GM23338 (cell line): Measurements from ENCODE around the gene EFEMP1. TPM values are rescaled to one million over a fixed set of nuclear protein-coding genes. Genes with fewer than 3 reads are reported as not detected.

Source experiments
- ATAC-seq: fragments of 200-7000 bp; cut with Tn5 transposase; 3 replicates; pipeline ENCODE4 v1.9.1; 2020
- DNase-seq: peaks from one replicate; pipeline ENCODE4 v3.0.0-alpha.2; 2015; ENCODE audit warnings: low spot score
- H2AFZ ChIP-seq: fragments of 200-600 bp; sonication (generic); 2 replicates; pipeline ENCODE4 v1.8.0; 2016; ENCODE audit warnings: antibody characterized with exemption, mild to moderate bottlenecking, moderate library complexity
- H3F3A ChIP-seq: fragments of 200-600 bp; sonication (generic); replicated peaks from 2 replicates; pipeline ENCODE4 v1.8.0; 2017; ENCODE audit warnings: antibody characterized with exemption, mixed run types, low read depth
- H3K27ac ChIP-seq: fragments of 200-600 bp; sonication (generic); 2 replicates; pipeline ENCODE4 v1.6.1; 2016; ENCODE audit warnings: low read depth
- H3K27me3 ChIP-seq: fragments of 200-600 bp; sonication (generic); 2 replicates; pipeline ENCODE4 v1.8.0; 2016; ENCODE audit warnings: mild to moderate bottlenecking, mixed run types, moderate library complexity; ENCODE audit not compliant: insufficient read depth
- H3K36me3 ChIP-seq: fragments of 200-600 bp; sonication (generic); 2 replicates; pipeline ENCODE4 v1.8.0; 2016; ENCODE audit warnings: mild to moderate bottlenecking; ENCODE audit not compliant: insufficient read depth
- H3K4me1 ChIP-seq: fragments of 200-600 bp; sonication (generic); 2 replicates; pipeline ENCODE4 v1.8.0; 2016; ENCODE audit warnings: mild to moderate bottlenecking, moderate library complexity; ENCODE audit not compliant: insufficient read depth
- H3K4me2 ChIP-seq: fragments of 200-600 bp; sonication (generic); 2 replicates; pipeline ENCODE4 v1.7.1; 2017; ENCODE audit warnings: mixed run types
- H3K4me3 ChIP-seq: fragments of 200-600 bp; sonication (generic); 2 replicates; pipeline ENCODE4 v1.6.1; 2016; ENCODE audit warnings: mixed run types
- H3K79me2 ChIP-seq: fragments of 200-600 bp; sonication (generic); replicated peaks from 2 replicates; pipeline ENCODE4 v1.8.0; 2017; ENCODE audit warnings: mild to moderate bottlenecking; ENCODE audit not compliant: insufficient read depth
- H3K9me2 ChIP-seq: fragments of 200-600 bp; sonication (generic); 2 replicates; pipeline ENCODE4 v1.8.0; 2017; ENCODE audit not compliant: insufficient read depth
- H4K20me1 ChIP-seq: fragments of 200-600 bp; sonication (generic); replicated peaks from 2 replicates; pipeline ENCODE4 v1.8.0; 2017; ENCODE audit warnings: mild to moderate bottlenecking; ENCODE audit not compliant: insufficient read depth
- H3K27ac Mint-ChIP-seq: 2 replicates; pipeline ENCODE4 v1.8.0; 2020; ENCODE audit warnings: inconsistent platforms, mild to moderate bottlenecking, moderate library complexity, mixed read lengths
- H3K27me3 Mint-ChIP-seq: 3 replicates; pipeline ENCODE4 v1.8.0; 2022; ENCODE audit warnings: low read depth, mild to moderate bottlenecking, moderate library complexity, mixed read lengths, inconsistent platforms; ENCODE audit not compliant: insufficient read depth, poor library complexity
- H3K36me3 Mint-ChIP-seq: 3 replicates; pipeline ENCODE4 v1.8.0; 2021; ENCODE audit warnings: low read depth, mild to moderate bottlenecking, inconsistent platforms, moderate library complexity, mixed read lengths
- H3K4me1 Mint-ChIP-seq: 3 replicates; pipeline ENCODE4 v1.8.0; 2020; ENCODE audit warnings: mild to moderate bottlenecking, inconsistent platforms, mixed read lengths
- H3K4me3 Mint-ChIP-seq: 3 replicates; pipeline ENCODE4 v1.8.0; 2021; ENCODE audit warnings: moderate library complexity, mild to moderate bottlenecking, inconsistent platforms, mixed read lengths
- H3K9me3 Mint-ChIP-seq: 3 replicates; pipeline ENCODE4 v1.8.0; 2020; ENCODE audit warnings: moderate library complexity, mild to moderate bottlenecking, inconsistent platforms, mixed read lengths
- CREB1 ChIP-seq: fragments of 250-450 bp; sonication (Bioruptor Pico); IDR thresholded peaks from 2 replicates; pipeline ENCODE4 v1.5.0; 2020; ENCODE audit warnings: low read depth, mild to moderate bottlenecking, moderate library complexity
- ETS1 ChIP-seq: IDR thresholded peaks from 2 replicates; pipeline ENCODE4 v1.6.1; 2016; ENCODE audit warnings: antibody characterized with exemption
- EZH2 ChIP-seq: fragments of 200-600 bp; sonication (generic); IDR thresholded peaks from one replicate; pipeline ENCODE4 v1.8.0; 2017; ENCODE audit warnings: antibody characterized with exemption, mild to moderate bottlenecking, low read depth; ENCODE audit not compliant: unreplicated experiment
- EZH2phosphoT487 ChIP-seq: fragments of 200-600 bp; sonication (generic); IDR thresholded peaks from one replicate; pipeline ENCODE4 v1.8.1; 2018; ENCODE audit warnings: antibody characterized with exemption; ENCODE audit not compliant: unreplicated experiment
- JUNB ChIP-seq: IDR thresholded peaks from one replicate; pipeline ENCODE4 v1.6.1; 2016; ENCODE audit warnings: antibody characterized with exemption; ENCODE audit not compliant: unreplicated experiment
- NANOG ChIP-seq: IDR thresholded peaks from 2 replicates; pipeline ENCODE4 v1.6.1; 2016; ENCODE audit warnings: antibody characterized with exemption, borderline replicate concordance
- POLR2AphosphoS5 ChIP-seq: IDR thresholded peaks from 2 replicates; pipeline ENCODE4 v1.6.1; 2016; ENCODE audit warnings: antibody characterized with exemption, low read depth
- STAT1 ChIP-seq: IDR thresholded peaks from one replicate; pipeline ENCODE4 v1.6.1; 2016; ENCODE audit warnings: antibody characterized with exemption; ENCODE audit not compliant: unreplicated experiment
- ZNF114 ChIP-seq: fragments of 250-450 bp; sonication (Bioruptor Pico); IDR thresholded peaks from 2 replicates; pipeline ENCODE4 v1.5.0; 2020; ENCODE audit warnings: mild to moderate bottlenecking, moderate library complexity
- ZNF331 ChIP-seq: fragments of 250-450 bp; sonication (Bioruptor Pico); IDR thresholded peaks from 2 replicates; pipeline ENCODE4 v1.5.0; 2020; ENCODE audit warnings: low read depth, mild to moderate bottlenecking, moderate library complexity
- polyA plus RNA-seq: library from polyadenylated mRNA; unstranded; fragments of >200 nt; fragmentation: Nextera tagmentation; extraction: Ambion mirVana; gene quantifications from 2 replicates; pipeline ENCODE4 v1.2.1, GENCODE V29; 2016
- total RNA-seq: library from RNA; depleted of rRNA; stranded (reverse); fragments of >200 nt; shearing (Covaris generic); gene quantifications from 2 replicates; pipeline ENCODE4 v1.2.3, GENCODE V29; 2014
- TF ChIP-seq, protein P1 (sequence below): IDR thresholded peaks from one replicate; pipeline ENCODE4 v1.6.1; 2018; ENCODE audit warnings: antibody characterized with exemption; ENCODE audit not compliant: unreplicated experiment
- TF ChIP-seq, protein P2 (sequence below), 2 experiments: fragments of 200-600 bp in 1 of 2; sonication (generic) in 1 of 2; conservative IDR thresholded peaks; 2 replicates each; pipeline versions ENCODE4 v1.5.1 to v1.6.1; 2016 to 2017; ENCODE audit warnings: antibody characterized with exemption in 2 of 2, low read depth in 2 of 2, mild to moderate bottlenecking in 2 of 2, moderate library complexity in 1 of 2
- TF ChIP-seq, protein P3 (sequence below): fragments of 250-450 bp; sonication (Bioruptor Pico); IDR thresholded peaks from 2 replicates; pipeline ENCODE4 v1.5.0; 2020; ENCODE audit warnings: mild to moderate bottlenecking, moderate library complexity

The EFEMP1 gene
- total and polyA plus RNA-seq, 2 experiments from 2014 or later = 12.6 to 22.5 TPM

DNA sequence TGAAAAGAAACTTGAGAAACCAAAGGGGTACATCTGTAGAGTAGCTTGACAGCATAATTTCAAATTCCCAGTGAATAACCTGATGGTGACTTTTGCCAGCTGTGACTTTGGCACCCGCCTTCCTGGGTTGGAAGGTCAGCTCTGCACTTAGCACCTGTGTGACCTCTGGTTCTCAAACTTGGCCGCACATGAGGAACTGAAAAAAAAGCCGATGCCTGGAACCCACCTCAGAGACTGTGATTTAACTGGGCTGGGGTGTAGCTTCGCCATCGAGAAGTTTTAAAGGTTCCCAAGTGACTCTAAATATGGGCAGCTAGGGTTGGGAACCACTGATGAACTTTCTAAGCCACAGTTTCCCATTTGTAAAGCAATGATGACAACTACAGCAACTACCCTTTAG is 6.5 kb downstream of the EFEMP1 start:
- Mint-ChIP-seq H3K27ac (no peak overlapping the region), H3K9me3 (no peaks in the 10 kb centered on the region), H3K4me1 (peaks cover 9% of the 10 kb centered on the region), H3K27me3 (no peaks in the 10 kb centered on the region), H3K36me3 (no peaks in the 10 kb centered on the region), H3K4me3 (no peak overlapping the region)
- Histone ChIP-seq H3F3A (no peaks in the 10 kb centered on the region), H3K79me2 (no peaks in the 10 kb centered on the region), H3K27ac (no peak overlapping the region), H3K27me3 (peaks cover 11% of the 10 kb centered on the region), H3K36me3 (no peaks in the 10 kb centered on the region), H3K4me3 (no peak overlapping the region), H3K9me2 (no peaks in the 10 kb centered on the region), H3K4me1 (peaks cover 8% of the 10 kb centered on the region), H4K20me1 (no peaks in the 10 kb centered on the region; the same call in 1 of the 2 replicates), H2AFZ (no peak overlapping the region), H3K4me2 (no peak overlapping the region)
- no peak for ATAC-seq
- TF ChIP-seq, protein P1, sequence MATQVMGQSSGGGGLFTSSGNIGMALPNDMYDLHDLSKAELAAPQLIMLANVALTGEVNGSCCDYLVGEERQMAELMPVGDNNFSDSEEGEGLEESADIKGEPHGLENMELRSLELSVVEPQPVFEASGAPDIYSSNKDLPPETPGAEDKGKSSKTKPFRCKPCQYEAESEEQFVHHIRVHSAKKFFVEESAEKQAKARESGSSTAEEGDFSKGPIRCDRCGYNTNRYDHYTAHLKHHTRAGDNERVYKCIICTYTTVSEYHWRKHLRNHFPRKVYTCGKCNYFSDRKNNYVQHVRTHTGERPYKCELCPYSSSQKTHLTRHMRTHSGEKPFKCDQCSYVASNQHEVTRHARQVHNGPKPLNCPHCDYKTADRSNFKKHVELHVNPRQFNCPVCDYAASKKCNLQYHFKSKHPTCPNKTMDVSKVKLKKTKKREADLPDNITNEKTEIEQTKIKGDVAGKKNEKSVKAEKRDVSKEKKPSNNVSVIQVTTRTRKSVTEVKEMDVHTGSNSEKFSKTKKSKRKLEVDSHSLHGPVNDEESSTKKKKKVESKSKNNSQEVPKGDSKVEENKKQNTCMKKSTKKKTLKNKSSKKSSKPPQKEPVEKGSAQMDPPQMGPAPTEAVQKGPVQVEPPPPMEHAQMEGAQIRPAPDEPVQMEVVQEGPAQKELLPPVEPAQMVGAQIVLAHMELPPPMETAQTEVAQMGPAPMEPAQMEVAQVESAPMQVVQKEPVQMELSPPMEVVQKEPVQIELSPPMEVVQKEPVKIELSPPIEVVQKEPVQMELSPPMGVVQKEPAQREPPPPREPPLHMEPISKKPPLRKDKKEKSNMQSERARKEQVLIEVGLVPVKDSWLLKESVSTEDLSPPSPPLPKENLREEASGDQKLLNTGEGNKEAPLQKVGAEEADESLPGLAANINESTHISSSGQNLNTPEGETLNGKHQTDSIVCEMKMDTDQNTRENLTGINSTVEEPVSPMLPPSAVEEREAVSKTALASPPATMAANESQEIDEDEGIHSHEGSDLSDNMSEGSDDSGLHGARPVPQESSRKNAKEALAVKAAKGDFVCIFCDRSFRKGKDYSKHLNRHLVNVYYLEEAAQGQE = no peak
- TF ChIP-seq STAT1 (no peak), ZNF114 (CRISPR knock-in tag) (no peak), POLR2AphosphoS5 (no peak), EZH2phosphoT487 (no peak), EZH2 (no peak), NANOG (no peak), ETS1 (no peak), ZNF331 (CRISPR knock-in tag) (no peak), CREB1 (no peak), JUNB (no peak)
- TF ChIP-seq, protein P2, sequence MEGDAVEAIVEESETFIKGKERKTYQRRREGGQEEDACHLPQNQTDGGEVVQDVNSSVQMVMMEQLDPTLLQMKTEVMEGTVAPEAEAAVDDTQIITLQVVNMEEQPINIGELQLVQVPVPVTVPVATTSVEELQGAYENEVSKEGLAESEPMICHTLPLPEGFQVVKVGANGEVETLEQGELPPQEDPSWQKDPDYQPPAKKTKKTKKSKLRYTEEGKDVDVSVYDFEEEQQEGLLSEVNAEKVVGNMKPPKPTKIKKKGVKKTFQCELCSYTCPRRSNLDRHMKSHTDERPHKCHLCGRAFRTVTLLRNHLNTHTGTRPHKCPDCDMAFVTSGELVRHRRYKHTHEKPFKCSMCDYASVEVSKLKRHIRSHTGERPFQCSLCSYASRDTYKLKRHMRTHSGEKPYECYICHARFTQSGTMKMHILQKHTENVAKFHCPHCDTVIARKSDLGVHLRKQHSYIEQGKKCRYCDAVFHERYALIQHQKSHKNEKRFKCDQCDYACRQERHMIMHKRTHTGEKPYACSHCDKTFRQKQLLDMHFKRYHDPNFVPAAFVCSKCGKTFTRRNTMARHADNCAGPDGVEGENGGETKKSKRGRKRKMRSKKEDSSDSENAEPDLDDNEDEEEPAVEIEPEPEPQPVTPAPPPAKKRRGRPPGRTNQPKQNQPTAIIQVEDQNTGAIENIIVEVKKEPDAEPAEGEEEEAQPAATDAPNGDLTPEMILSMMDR (conservative IDR thresholded peaks at IDR 0.05; ENCODE audit: low read depth in 2 of 2) = no peak
- TF ChIP-seq, protein P3, sequence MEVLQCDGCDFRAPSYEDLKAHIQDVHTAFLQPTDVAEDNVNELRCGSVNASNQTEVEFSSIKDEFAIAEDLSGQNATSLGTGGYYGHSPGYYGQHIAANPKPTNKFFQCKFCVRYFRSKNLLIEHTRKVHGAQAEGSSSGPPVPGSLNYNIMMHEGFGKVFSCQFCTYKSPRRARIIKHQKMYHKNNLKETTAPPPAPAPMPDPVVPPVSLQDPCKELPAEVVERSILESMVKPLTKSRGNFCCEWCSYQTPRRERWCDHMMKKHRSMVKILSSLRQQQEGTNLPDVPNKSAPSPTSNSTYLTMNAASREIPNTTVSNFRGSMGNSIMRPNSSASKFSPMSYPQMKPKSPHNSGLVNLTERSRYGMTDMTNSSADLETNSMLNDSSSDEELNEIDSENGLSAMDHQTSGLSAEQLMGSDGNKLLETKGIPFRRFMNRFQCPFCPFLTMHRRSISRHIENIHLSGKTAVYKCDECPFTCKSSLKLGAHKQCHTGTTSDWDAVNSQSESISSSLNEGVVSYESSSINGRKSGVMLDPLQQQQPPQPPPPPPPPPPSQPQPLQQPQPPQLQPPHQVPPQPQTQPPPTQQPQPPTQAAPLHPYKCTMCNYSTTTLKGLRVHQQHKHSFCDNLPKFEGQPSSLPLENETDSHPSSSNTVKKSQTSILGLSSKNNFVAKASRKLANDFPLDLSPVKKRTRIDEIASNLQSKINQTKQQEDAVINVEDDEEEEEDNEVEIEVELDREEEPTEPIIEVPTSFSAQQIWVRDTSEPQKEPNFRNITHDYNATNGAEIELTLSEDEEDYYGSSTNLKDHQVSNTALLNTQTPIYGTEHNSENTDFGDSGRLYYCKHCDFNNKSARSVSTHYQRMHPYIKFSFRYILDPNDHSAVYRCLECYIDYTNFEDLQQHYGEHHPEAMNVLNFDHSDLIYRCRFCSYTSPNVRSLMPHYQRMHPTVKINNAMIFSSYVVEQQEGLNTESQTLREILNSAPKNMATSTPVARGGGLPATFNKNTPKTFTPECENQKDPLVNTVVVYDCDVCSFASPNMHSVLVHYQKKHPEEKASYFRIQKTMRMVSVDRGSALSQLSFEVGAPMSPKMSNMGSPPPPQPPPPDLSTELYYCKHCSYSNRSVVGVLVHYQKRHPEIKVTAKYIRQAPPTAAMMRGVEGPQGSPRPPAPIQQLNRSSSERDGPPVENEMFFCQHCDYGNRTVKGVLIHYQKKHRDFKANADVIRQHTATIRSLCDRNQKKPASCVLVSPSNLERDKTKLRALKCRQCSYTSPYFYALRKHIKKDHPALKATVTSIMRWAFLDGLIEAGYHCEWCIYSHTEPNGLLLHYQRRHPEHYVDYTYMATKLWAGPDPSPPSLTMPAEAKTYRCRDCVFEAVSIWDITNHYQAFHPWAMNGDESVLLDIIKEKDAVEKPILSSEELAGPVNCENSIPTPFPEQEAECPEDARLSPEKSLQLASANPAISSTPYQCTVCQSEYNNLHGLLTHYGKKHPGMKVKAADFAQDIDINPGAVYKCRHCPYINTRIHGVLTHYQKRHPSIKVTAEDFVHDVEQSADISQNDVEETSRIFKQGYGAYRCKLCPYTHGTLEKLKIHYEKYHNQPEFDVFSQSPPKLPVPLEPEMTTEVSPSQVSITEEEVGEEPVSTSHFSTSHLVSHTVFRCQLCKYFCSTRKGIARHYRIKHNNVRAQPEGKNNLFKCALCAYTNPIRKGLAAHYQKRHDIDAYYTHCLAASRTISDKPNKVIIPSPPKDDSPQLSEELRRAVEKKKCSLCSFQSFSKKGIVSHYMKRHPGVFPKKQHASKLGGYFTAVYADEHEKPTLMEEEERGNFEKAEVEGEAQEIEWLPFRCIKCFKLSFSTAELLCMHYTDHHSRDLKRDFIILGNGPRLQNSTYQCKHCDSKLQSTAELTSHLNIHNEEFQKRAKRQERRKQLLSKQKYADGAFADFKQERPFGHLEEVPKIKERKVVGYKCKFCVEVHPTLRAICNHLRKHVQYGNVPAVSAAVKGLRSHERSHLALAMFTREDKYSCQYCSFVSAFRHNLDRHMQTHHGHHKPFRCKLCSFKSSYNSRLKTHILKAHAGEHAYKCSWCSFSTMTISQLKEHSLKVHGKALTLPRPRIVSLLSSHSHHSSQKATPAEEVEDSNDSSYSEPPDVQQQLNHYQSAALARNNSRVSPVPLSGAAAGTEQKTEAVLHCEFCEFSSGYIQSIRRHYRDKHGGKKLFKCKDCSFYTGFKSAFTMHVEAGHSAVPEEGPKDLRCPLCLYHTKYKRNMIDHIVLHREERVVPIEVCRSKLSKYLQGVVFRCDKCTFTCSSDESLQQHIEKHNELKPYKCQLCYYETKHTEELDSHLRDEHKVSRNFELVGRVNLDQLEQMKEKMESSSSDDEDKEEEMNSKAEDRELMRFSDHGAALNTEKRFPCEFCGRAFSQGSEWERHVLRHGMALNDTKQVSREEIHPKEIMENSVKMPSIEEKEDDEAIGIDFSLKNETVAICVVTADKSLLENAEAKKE (CRISPR knock-in tag) = no peak
- DNase-seq = no peak
